Measurements from ENCODE around the gene HADH.
"Not testable (repeated sequence)": the region's sequence is repeated elsewhere in the genome, so short reads cannot be mapped to it uniquely, and the experiment has no call there.

Gene HADH

DNA sequence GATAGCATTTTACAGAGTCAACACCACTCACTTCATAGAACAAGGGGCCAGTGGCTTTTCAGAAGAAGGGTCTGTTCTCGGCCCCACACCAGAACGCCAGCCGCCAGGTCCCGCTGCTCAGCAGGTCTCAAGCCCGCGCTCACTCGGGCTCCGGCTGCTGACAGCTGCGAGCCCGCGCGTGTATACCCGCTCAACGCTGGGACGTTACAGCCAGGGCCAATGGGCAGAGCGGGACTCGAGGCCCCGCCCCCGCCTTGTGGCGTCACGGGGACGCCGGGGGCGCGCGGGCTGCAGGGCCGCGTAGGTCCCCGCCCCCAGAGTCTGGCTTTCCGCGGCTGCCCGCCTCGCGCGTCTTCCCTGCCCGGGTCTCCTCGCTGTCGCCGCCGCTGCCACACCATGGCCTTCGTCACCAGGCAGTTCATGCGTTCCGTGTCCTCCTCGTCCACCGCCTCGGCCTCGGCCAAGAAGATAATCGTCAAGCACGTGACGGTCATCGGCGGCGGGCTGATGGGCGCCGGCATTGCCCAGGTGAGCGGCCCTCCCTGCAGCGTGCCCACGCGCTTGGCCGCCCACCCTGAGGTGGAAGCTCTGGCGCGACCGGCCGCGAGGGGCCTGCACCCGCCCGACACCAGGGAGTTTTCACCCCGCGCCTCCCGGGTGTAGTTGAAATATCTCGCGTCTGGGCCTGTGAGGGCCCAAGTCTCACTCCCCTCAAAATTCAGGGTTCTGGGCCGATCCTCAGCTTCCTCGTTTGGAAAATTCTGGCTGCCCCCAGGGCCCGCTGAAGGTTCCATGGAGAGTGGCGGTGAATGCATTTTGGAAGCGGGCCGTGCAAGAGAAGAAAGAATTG, at the start of gene HADH:
HADH (plus strand) TSS at position 353 of the 850 bp plus-strand sequence; CDS start at position 397, 44 bp downstream.
- DNase-seq (ENCODE audit: low spot score) = peak; percentile 95

DNA sequence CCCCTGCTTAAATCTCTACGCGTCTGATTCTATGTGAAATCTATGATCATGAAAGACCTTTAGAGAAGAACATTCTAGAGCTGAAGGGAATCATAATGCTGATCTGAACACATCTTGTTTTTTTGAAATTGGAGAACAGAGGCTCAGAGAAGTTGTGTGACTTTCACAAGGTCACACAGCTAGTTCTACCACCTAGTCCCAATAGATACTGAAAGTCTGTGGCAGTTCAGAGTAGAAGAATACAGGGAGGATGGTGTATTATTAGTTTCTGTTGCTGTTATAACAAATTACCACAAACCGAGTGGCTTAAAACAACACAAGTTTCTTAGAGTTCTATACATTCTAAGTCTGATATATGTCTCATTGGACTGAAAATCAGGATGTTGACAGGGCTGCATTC, 43.9 kb upstream of the HADH start:
- DNase-seq (ENCODE audit: low spot score) = no peak

DNA sequence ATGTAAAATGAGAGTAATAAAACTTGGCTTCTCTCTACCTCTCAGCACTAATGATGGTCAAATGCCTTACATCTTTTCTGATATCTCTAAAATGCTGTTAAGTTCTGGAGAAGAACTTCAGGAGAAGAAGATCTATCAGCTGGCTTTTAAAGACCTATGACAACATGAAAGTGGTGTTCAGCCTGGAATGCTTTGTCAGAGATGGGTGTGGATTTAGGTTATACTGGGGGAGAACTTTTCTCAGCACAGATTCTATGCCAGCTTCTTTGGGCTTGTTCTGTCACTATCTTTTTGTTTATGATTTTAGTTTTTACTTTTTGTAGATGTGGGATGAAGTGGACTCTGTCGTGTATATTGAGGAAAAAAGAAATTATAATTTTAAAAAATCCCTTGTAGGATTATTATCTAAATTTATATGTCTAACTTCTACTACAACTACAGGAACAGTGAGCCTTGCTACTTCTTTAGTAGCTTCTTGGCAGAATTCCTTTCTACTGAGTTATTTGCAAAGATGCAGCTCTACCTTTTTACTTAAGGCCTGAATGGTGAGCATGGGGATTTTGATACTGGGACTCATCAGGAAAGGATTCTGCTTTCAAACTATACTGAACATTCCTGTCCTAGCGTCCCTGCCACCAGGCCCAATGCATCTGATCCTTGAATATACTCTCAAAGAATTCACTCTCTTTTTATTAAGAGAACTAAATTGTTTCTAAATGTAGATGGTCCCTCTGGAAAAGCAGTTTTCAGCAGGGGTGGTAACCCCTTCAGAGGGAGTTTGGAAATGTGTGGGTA, 38.7 kb upstream of the HADH start:
- no peak for DNase-seq (ENCODE audit: low spot score)

DNA sequence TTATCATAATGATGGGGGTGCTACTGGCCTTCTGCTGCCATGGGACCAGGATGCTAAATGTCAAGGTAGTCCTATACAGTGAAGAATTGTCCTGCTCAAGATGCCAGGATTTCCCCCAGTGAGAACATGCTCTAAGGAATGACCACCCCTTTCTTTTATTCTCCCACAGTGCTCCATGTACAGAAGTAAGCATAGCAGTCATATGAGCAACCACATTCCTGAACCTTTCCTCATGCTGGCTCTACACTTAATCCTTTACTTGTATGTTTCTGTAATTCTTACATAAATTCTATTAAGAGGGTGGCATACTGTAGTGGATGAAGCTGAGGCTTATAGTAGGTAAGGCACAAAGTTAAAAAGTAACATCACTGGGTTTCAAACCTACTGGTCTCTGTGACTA, 38.1 kb upstream of the HADH start:
- DNase-seq (ENCODE audit: low spot score) = no peak

DNA sequence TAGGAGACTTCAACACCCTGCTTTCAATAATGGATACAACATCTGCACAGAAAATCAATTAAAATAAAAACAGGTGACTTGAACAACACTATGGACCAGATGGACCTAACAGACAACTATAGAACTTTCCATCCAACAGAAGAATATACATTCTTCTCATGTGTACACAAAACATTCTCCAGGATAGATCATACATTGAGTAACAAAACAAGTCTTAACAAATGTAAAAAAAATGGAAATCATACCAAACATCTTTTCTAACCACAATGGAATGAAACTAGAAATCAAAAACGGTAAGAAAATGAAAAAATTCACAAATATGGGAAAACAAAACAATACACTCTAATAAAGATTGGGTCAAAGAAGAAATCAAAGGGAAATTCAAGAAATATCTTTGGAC, 33.7 kb upstream of the HADH start:
- DNase-seq (ENCODE audit: low spot score) = no peak

DNA sequence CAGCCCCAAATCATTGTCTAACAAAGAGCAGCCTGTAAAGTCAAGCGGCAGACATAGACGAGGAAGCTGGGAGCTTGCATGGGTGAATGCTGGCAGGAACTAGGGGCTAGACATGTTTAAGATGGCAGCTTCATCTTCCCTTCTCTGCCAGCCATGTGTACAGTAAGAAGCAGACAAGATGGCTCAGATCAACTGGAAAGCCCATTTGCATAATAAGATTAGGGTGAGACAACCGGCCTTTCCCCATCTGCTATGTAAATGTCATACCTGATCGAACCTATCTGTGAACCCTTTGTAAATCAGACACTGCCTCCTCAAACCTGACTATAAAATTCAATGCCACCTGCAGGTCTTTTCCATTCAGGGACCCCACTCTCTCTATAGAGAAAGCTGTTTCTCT, 22.8 kb upstream of the HADH start:
- peak; percentile 55 for DNase-seq (ENCODE audit: low spot score)

DNA sequence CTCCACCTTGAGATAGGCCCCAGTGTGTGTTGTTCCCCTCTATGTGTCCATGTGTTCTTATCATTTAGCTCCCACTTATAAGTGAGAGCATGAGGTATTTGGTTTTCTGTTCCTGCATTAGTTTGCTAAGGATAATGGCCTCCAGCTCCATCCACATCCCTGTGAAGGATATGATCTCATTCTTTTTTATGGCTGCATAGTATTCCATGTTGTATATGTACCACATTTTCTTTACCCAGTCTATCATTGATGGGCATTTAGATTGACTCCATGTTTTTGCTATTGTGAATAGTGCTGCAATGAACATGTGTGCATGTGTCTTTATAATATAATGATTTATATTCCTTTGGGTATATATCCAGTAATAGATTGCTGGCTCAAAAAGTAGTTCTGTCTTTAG, 22.2 kb upstream of the HADH start:
- not testable (repeated sequence) for DNase-seq (ENCODE audit: low spot score)

DNA sequence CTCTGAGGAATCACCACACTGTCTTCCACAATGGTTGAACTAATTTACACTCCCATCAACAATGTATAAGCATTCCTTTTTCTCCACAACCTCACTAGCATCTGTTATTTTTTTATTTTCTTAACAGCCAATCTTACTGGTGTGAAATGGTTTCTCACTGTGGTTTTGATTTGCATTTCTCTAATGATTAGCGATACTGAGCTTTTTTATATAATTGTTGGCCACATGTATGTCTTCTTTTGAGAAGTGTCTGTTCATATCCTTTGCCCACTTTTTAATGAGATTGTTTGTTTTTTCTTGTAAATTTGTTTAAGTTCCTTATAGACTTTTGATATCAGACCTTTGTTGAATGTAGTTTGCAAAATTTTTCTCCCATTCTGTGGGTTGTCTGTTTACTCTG, 21.8 kb upstream of the HADH start:
- DNase-seq (ENCODE audit: low spot score) = not testable (repeated sequence)

DNA sequence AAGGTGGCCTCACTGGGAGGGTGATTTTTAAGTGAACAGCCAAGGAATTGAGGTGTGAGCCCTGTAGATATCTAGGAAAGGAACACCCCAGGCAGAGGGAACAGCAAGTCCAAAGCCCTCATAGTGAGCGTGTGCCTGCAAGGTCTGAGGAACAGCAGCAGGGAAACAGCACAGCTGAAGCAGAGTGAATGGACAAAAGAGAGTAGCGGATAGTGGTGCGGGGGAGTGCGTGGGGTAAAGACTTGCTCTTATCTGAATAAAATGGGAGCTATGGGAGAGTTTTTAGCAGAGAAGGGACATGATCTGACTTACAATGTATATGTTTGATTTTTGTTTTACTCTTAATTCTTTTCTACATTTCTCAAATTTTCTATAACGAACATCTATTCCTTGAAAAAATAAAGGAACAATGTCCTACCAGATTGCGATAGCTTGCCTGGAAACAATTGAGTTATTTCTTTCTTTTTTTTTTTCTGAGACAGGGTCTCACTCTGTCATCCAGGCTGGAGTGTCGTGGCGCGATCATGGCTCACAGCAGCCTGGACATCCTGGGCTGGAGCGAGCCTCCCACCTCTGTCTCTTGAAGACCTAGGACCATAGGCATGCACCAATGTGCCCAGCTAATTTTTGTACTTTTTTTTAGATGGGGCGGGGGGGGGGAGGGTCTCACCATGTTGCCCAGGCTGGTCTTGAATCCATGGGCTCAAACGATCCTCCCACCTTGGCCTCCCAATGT, 19.5 kb upstream of the HADH start:
- peak; percentile 65 for DNase-seq (ENCODE audit: low spot score)

DNA sequence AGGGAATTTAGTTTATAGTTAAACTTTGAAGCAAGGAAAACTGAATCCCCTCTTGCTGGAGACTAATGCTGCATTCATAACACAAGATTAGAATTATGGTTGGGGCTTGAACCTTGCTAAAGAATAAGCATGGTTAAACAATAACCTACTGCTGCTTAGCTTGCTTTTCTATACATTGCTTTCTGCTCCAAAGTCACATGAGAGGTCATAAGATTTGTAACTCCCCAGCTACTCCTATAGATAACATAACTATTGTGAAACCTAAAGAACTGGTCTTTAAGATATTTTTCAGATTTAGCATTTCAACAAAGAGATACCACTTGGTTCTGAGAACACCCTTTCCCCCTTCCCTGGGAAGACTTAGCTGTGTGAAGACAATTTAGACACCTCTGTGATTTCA, 17.1 kb upstream of the HADH start:
- no peak for DNase-seq (ENCODE audit: low spot score)

DNA sequence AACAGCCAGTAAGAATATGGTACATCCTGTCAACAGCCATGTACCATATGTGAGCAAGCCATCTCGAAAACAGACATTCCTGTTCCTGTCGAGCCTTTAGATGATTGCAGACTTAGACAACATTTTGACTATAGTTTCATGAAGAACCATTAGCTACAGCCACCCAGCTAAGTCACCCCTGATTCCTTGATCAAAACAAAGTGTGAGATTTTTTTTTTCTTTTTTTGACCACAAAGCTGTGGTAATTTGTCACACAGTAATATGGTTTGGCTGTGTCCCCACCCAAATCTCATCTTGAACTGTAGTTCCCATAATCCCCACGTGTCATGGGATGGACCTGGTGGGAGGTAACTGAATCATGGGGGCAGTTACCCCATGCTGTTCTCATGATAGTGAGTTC, 15.2 kb upstream of the HADH start:
- DNase-seq (ENCODE audit: low spot score) = no peak

DNA sequence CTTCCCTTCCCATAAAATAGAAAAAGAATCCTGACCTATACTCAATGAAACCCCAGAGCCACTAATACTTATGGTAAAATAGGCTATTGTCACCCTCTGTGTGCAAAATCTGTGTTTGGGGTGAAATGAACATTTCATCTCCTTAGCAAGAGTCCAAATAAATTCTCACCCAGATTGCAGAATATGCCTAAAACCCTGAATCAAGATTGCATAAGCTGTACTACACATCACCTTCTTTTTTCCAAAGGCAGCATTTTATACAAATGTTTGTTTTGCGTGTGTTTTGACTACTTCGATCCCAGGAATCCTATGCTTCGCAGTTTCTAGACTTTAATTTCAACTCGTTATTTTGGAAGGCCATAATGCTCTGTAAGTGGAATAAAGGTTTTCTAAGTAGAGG, 12.2 kb upstream of the HADH start:
- DNase-seq (ENCODE audit: low spot score) = peak; percentile 61

DNA sequence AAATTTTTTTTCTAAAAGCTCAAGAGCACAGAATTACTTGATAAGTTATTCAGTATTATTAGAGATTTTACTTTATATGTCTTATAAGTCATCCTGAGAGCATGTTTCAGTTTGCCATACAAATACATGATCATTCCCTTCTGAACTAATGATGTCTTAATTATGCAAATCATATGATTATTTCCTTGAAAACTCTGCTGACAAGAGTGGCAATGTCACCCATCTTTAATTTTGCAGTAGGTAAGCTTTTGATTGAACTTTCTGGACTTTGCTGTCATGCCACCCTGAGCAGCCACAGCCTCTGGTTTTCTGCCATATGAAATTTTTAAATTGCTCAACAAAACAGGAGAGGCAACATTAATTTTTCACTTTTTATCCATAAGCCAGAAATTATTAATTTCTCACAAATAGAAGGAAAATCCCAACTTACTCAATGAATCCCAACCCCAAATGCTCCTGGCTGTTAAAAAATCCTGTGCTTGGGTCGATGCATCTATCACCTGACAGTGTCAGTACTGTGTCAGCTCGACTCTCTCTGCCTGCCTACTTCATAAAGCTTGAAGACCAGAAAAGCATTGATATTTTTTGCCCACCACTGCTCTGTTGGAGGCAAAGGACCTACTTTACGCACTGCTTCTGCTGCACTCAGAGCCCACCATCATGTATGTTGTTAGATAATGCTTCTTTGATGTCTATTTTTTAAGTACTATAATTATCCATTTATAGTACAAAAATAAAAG, 11.6 kb upstream of the HADH start:
- DNase-seq (ENCODE audit: low spot score) = peak; percentile 66

DNA sequence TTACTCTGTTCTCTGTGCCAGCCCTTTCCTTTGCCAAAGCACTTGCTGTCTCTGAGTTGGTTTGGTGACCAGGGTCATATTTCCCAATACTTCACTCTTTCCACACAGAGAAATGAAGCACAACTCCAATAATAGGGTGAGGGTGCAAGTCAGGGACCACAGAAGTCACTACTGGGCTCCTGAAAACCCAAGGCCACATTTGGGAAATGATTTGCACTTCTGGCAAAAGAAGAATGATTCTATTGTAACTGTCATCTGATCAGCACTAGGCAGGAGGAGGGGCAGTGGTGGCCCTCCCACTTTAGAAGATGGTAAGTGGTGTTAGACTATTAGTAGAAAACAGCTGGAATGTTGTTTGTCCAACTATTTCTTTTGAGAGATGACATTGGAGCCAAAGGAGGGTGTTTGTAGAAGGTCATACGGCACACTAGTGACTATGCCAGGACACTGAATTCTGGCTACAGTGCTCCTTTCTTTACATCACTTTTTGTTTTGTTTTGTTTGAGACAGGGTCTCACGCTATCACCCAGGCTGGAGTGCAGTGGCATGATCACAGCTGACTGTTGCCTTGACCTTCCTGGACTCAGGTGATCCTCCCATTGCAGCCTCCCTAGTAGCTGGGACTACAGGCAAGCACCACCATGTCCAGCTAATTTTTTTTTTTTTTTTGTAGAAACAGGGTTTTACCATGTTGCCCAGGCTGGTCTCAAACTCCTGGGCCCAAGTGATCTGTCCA, 10.8 kb upstream of the HADH start:
- DNase-seq (ENCODE audit: low spot score) = peak; percentile 94

DNA sequence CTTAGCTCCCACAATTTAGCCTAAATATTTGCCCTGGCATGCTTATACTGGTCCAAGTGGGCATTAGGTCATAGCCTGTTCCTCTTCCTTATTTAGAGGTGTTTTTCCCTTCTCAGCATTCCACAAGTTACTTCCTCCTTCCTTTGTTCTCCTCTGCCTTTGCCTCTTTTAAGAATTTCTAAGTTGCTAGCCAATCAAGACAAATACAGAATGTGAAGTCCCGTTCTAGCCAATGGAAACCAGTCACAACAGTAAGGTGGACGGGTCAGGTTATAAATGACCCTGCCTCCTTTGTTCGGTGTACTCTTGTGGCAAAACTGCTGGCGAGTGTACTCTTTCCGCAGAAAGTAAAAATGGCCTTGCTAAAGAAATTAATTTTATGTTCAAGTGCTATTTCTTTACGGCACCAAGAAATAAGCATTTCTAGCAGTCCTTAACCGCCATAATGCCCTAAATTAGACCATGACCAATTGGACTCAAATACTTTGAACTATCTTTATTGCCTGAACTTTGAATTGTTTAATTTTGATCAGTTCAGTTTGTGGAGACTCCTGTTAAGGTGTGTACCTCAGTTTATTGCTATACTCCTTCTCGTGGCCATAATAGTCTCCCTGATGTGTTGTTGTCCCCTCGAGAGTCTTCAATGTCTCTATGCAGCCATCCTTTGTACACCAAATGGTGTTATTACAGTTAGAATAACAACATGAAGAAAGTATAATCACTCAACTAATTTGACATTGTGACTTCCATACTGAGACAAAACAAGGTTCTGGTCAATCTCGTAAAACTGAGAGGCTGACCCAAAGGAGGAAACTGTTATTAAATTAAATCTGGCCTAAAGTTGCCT, 1.6 kb upstream of the HADH start:
- DNase-seq (ENCODE audit: low spot score) = peak; percentile 49

DNA sequence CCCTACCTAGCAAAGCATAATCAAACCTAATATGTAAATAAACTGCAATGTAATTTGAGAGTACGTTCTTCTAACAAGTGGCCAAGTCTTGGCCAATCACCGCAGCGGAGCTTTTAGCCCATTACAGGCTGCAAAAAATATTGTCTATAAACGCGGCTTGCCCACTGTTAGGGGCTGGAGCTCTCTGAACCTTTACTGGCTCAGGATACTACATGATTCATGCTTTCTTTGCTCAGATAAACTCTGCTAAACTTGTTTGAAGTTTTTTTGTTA, 990 bp upstream of the HADH start:
- no peak for DNase-seq (ENCODE audit: low spot score)

DNA sequence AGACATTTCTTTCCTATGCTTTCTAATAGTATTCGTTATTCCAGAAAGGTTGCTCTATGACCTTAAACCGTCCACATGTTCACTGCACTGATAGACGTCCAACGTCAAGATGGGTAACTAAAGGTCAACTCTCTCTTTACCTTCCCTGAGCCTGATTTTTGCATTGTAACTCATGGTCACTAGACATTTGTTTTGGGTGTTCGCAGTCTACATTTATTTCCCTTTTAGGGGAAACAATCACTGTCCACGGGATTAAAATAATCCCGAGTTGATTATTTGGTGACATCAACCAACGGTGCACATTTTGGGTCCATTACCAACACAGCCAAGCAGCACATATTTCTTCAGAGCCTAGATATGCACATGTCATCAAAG, 540 bp upstream of the HADH start:
- DNase-seq (ENCODE audit: low spot score) = no peak

DNA sequence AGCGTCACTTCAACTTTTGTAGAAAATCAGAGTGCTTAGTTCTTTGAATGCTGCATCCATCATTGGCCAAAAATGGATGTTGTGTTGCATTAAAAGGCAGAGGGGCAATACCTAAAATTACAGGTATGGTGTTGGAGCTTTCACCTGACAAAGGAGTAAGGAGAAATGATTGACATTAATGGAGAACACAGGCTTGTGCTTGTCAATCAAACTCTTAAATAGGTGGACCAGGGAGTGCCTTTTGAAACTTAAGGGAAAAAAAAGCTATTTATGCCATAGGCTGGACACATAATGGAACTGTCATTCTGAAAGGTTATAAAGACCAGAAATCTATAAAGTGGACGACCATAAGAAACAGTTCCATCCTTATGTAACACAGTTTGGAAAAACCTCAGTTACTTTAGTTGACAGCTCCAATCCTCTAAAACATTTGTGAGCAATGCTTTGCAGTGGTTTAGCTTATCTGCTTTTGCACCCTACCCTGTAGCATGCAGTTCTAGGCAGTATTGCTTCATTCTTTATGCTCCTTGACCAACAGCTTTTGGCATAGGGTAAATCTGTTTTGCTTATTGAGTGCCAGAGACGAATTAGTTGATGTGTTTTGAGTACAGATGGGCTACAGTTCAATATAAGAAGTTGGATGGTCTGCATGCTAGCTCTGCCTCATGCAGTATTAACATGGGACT, 2.4 kb downstream of the HADH start:
- no peak for DNase-seq (ENCODE audit: low spot score)

DNA sequence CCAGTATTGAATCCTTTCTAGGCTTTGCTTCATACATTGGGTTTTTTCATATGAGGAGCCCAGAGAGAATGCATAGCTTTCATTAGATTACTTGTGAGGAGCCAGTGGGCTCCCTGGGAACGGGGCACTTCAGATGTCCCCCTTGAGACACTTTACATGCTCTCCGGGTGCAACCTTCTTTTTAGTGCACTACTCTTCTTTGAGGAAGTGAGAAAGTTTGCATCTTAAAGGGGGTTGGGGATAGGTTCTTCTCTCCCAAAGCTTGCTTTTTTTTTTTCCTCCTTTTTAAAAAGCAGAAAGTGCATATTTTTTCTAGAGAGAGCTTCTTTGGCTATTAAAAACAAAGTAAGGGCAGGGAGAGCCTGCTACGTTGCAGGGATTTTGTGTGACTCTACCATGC, 4.3 kb downstream of the HADH start:
- DNase-seq (ENCODE audit: low spot score) = no peak

DNA sequence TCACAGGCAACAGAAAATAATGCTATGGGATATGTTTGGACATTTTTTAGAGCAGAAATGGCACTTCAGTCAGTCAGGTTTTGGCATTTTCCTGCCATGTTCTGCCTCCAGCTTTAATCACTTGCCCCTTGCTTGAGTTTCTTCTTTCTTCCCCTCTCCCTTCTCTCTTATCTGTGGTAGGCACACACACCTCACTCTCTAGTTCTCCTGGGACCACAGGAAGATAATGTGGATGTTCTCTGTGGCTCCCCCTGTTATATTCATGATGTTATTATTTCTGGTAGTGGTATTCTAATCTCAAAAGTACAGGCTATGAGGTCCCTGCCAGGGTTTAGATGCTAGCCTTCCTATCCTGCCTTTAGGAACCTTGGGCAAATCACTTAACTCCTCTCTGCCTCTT, 5.2 kb downstream of the HADH start:
- DNase-seq (ENCODE audit: low spot score) = no peak
